ENCODE results near the gene DAPL1.

DNA sequence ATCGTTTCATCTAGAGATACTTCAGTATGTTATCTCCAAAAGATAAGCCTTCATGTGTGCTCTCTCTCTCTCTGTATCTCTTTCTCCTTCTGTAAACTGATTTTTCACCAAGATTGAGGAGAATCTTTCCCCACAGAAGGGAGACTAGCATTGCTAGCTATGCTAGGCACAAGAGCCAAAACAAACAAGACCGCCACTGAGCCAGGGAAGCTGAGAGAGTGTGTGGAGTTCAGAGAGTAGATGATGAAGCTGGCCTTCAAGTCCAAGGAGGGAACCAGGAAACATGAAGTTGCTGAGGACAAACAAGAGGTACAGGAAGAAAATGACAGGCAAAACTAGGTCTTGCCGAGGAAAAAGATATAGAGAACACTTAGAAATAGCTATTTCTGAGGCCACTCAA, 23.4 kb downstream of the DAPL1 start:
- TF ChIP-seq, protein P1, sequence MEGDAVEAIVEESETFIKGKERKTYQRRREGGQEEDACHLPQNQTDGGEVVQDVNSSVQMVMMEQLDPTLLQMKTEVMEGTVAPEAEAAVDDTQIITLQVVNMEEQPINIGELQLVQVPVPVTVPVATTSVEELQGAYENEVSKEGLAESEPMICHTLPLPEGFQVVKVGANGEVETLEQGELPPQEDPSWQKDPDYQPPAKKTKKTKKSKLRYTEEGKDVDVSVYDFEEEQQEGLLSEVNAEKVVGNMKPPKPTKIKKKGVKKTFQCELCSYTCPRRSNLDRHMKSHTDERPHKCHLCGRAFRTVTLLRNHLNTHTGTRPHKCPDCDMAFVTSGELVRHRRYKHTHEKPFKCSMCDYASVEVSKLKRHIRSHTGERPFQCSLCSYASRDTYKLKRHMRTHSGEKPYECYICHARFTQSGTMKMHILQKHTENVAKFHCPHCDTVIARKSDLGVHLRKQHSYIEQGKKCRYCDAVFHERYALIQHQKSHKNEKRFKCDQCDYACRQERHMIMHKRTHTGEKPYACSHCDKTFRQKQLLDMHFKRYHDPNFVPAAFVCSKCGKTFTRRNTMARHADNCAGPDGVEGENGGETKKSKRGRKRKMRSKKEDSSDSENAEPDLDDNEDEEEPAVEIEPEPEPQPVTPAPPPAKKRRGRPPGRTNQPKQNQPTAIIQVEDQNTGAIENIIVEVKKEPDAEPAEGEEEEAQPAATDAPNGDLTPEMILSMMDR (IDR thresholded peaks at IDR 0.05) = no peak
- TF ChIP-seq POLR2AphosphoS5 (IDR thresholded peaks at IDR 0.05) (no peak), EP300 (IDR thresholded peaks at IDR 0.05) (no peak), POLR2A (IDR thresholded peaks at IDR 0.05; ENCODE audit: low read depth) (no peak)

Measured in esophagus muscularis mucosa (tissue), 4 donors.